GM23338 (cell line): ENCODE results near the gene PDGFC. TPM values are rescaled to one million over a fixed set of nuclear protein-coding genes. Genes with fewer than 3 reads are reported as not detected.

Experiments
- polyA plus RNA-seq: library from polyadenylated mRNA; unstranded; fragments of >200 nt; fragmentation: Nextera tagmentation; extraction: Ambion mirVana; gene quantifications from 2 replicates; pipeline ENCODE4 v1.2.1, GENCODE V29; 2016
- small RNA-seq: library from RNA; depleted of rRNA; stranded (forward); fragments of <200 nt; gene quantifications from one replicate; pipeline ENCODE3, GENCODE V24; 2014; ENCODE audit warnings: low replicate concordance
- total RNA-seq: library from RNA; depleted of rRNA; stranded (reverse); fragments of >200 nt; shearing (Covaris generic); gene quantifications from 2 replicates; pipeline ENCODE4 v1.2.3, GENCODE V29; 2014; rRNA removed

PDGFC gene
- total and polyA plus RNA-seq, 2 experiments from 2014 or later = 1.3 to 3.4 TPM

Small RNAs within 50 kb of the gene (small RNA-seq; reads per million reads assigned to genes)
- not detected for gene AC092608.2

Other genes starting within 250 kb of the PDGFC start
- gene GLRB, start 104.4 kb upstream of the PDGFC start, total RNA-seq = 1.0 and 1.9 TPM in 2 replicates
- 1.1 and 1.3 TPM in 2 replicates for gene GLRB, start 104.4 kb upstream of the PDGFC start, polyA plus RNA-seq
- not detected in 2 replicates for gene GRIA2, start 248.9 kb upstream of the PDGFC start, total RNA-seq
- gene GRIA2, start 248.9 kb upstream of the PDGFC start, polyA plus RNA-seq = 0.19 TPM in 1 of 2 replicates, not detected in the other